SK-N-SH (cell line): ENCODE results near the gene NEK6. TPM values are rescaled to one million over a fixed set of nuclear protein-coding genes. Genes with fewer than 3 reads are reported as not detected.

Source experiments
- CTCF ChIA-PET: fragments of 300-600, 350-600 bp; formaldehyde crosslinking; extraction: SDS; loops from one replicate; lab custom pipeline; 2021; lab: Yijun Ruan, JAX
- POLR2A ChIA-PET: fragments of 350-600 bp; sonication (Branson Sonifier 250); formaldehyde crosslinking; extraction: SDS; loops from one replicate; lab custom pipeline; 2020; ENCODE audit warnings: antibody characterized with exemption, inconsistent platforms; lab: Yijun Ruan, JAX
- DNase-seq: peaks from one replicate; pipeline ENCODE4 v3.0.0; 2012
- H2AFZ ChIP-seq: fragments of 200-600 bp; sonication (generic); 2 replicates; pipeline ENCODE4 v1.8.1; 2016; ENCODE audit warnings: antibody characterized with exemption, mild to moderate bottlenecking, low read depth
- H3F3A ChIP-seq: fragments of 200-600 bp; sonication (generic); replicated peaks from 2 replicates; pipeline ENCODE3; 2016; ENCODE audit warnings: antibody characterized with exemption, mild to moderate bottlenecking; ENCODE audit not compliant: insufficient read depth
- H3K27ac ChIP-seq, 2 experiments: fragments of 200-500 bp in 1 of 2; fragments of 200-600 bp in 1 of 2; sonication (Bioruptor generic) in 1 of 2; sonication (generic), shearing (Covaris generic) in 1 of 2; 2 replicates each; pipeline versions ENCODE4 v1.5.1 to v1.6.1; 2014 to 2016; ENCODE audit warnings: low read depth in 2 of 2, inconsistent platforms in 1 of 2, low read length in 1 of 2, mild to moderate bottlenecking in 1 of 2, mixed read lengths in 1 of 2
- H3K27me3 ChIP-seq: fragments of 200-600 bp; sonication (generic), shearing (Covaris generic); 2 replicates; pipeline ENCODE4 v1.6.1; 2016; ENCODE audit warnings: mixed run types; ENCODE audit not compliant: insufficient read depth
- H3K36me3 ChIP-seq, 2 experiments: fragments of 200-500 bp in 1 of 2; fragments of 200-600 bp in 1 of 2; sonication (Bioruptor generic) in 1 of 2; sonication (generic) in 1 of 2; replicated peaks in 1 of 2; 2 replicates each; pipeline versions ENCODE3 to v1.5.1; 2014 to 2016; ENCODE audit warnings: low read length in 1 of 2, mild to moderate bottlenecking in 1 of 2; ENCODE audit not compliant: insufficient read depth in 2 of 2, control insufficient read depth in 1 of 2
- H3K4me1 ChIP-seq, 2 experiments: fragments of 200-500 bp in 1 of 2; fragments of 200-600 bp in 1 of 2; sonication (Bioruptor generic) in 1 of 2; sonication (generic), shearing (Covaris generic) in 1 of 2; 2 replicates each; pipeline versions ENCODE4 v1.5.1 to v1.6.1; 2014 to 2016; ENCODE audit warnings: low read depth in 1 of 2, low read length in 1 of 2, mixed run types in 1 of 2; ENCODE audit not compliant: insufficient read depth in 2 of 2, control insufficient read depth in 1 of 2
- H3K4me2 ChIP-seq: fragments of 200-600 bp; sonication (generic), shearing (Covaris generic); 2 replicates; pipeline ENCODE4 v1.6.1; 2017; ENCODE audit warnings: mixed run types
- H3K4me3 ChIP-seq, 2 experiments: fragments of 200-500 bp in 1 of 2; fragments of 200-600 bp in 1 of 2; sonication (Bioruptor generic) in 1 of 2; sonication (generic), shearing (Covaris generic) in 1 of 2; 2 replicates each; pipeline versions ENCODE4 v1.5.1 to v1.8.1; 2014 to 2016; ENCODE audit warnings: low read depth in 2 of 2, inconsistent platforms in 1 of 2, low read length in 1 of 2, mild to moderate bottlenecking in 1 of 2, mixed read lengths in 1 of 2, moderate library complexity in 1 of 2
- H3K79me2 ChIP-seq: fragments of 200-600 bp; sonication (generic); 2 replicates; pipeline ENCODE4 v1.8.1; 2017; ENCODE audit warnings: mild to moderate bottlenecking; ENCODE audit not compliant: insufficient read depth
- H3K9ac ChIP-seq: fragments of 200-600 bp; sonication (generic); 2 replicates; pipeline ENCODE4 v1.6.1; 2017; ENCODE audit warnings: mixed run types
- H3K9me2 ChIP-seq: fragments of 200-600 bp; sonication (generic); 2 replicates; pipeline ENCODE4 v1.6.1; 2017; ENCODE audit warnings: mixed run types
- H3K9me3 ChIP-seq: fragments of 200-600 bp; sonication (generic); 2 replicates; pipeline ENCODE4 v1.6.1; 2017; ENCODE audit warnings: mixed run types, mild to moderate bottlenecking, moderate library complexity
- H4K20me1 ChIP-seq: fragments of 200-600 bp; sonication (generic); 2 replicates; pipeline ENCODE4 v1.6.1; 2017; ENCODE audit warnings: mild to moderate bottlenecking, mixed run types; ENCODE audit not compliant: insufficient read depth
- CHD2 ChIP-seq: fragments of 150-350 bp; IDR thresholded peaks from 2 replicates; pipeline ENCODE4 v1.6.1; 2018; ENCODE audit warnings: low read length; ENCODE audit not compliant: partially characterized antibody
- CTCF ChIP-seq: fragments of 200-600 bp; sonication (generic); IDR thresholded peaks from 2 replicates; pipeline ENCODE4 v1.6.1; 2017; ENCODE audit warnings: antibody characterized with exemption, mild to moderate bottlenecking, moderate library complexity
- ELF1 ChIP-seq: IDR thresholded peaks from 2 replicates; pipeline ENCODE4 v1.4.0; 2012
- EP300 ChIP-seq, 2 experiments: IDR thresholded peaks; 2 replicates each; pipeline versions ENCODE4 v1.4.0 to v1.6.1; 2012; ENCODE audit warnings: borderline replicate concordance in 1 of 2, low read depth in 1 of 2, low read length in 1 of 2
- EZH2phosphoT487 ChIP-seq: fragments of 200-600 bp; sonication (generic); IDR thresholded peaks from 2 replicates; pipeline ENCODE4 v1.6.1; 2017; ENCODE audit warnings: low read depth, mixed run types, mild to moderate bottlenecking, antibody characterized with exemption, moderate library complexity, borderline replicate concordance
- FOXJ3 ChIP-seq: sonication (generic); formaldehyde crosslinking; IDR thresholded peaks from 2 replicates; pipeline ENCODE4 v1.5.1; 2020; ENCODE audit warnings: mild to moderate bottlenecking, missing genetic modification reagents
- FOXM1 ChIP-seq: IDR thresholded peaks from 2 replicates; pipeline ENCODE4 v1.4.0; 2012; ENCODE audit warnings: low read depth, mild to moderate bottlenecking
- GABPA ChIP-seq: IDR thresholded peaks from 2 replicates; pipeline ENCODE4 v1.4.0; 2012; ENCODE audit warnings: low read depth, mild to moderate bottlenecking
- GATA2 ChIP-seq: sonication (generic); formaldehyde crosslinking; IDR thresholded peaks from 2 replicates; pipeline ENCODE4 v1.5.0; 2020; ENCODE audit warnings: mild to moderate bottlenecking, missing genetic modification reagents
- MXI1 ChIP-seq: IDR thresholded peaks from 2 replicates; pipeline ENCODE4 v1.6.1; 2012; ENCODE audit warnings: mild to moderate bottlenecking, low read depth, low read length, improper control_type of control experiment
- PBX3 ChIP-seq: IDR thresholded peaks from 2 replicates; pipeline ENCODE4; 2012
- POLR2AphosphoS5 ChIP-seq: IDR thresholded peaks from 2 replicates; pipeline ENCODE4 v1.6.1; 2012; ENCODE audit warnings: low read depth, low read length
- RCOR1 ChIP-seq: fragments of 150-350 bp; IDR thresholded peaks from 2 replicates; pipeline ENCODE4 v1.6.1; 2017; ENCODE audit warnings: antibody characterized with exemption, low read length
- REST ChIP-seq: IDR thresholded peaks from 2 replicates; pipeline ENCODE4 v1.6.1; 2012; ENCODE audit warnings: mild to moderate bottlenecking, low read depth, low read length, moderate library complexity
- SIN3A ChIP-seq: IDR thresholded peaks from 2 replicates; pipeline ENCODE4 v1.6.1; 2012; ENCODE audit warnings: low read depth, mild to moderate bottlenecking, low read length, moderate library complexity, borderline replicate concordance
- TCF12 ChIP-seq: IDR thresholded peaks from 2 replicates; pipeline ENCODE4 v1.4.0; 2012
- USF2 ChIP-seq: fragments of 150-350 bp; IDR thresholded peaks from 2 replicates; pipeline ENCODE4 v1.6.1; 2017; ENCODE audit warnings: antibody characterized with exemption, low read length, low read depth, borderline replicate concordance
- YY1 ChIP-seq: IDR thresholded peaks from 2 replicates; pipeline ENCODE4 v1.4.0; 2012; ENCODE audit warnings: low read depth, mild to moderate bottlenecking
- WGBS: methylation state at CpG from one replicate; pipeline ENCODE4 v1.1.6; 2017; ENCODE audit warnings: low lambda C conversion rate; 5-methylcytosine and 5-hydroxymethylcytosine counted together
- polyA plus RNA-seq, 3 experiments: library from polyadenylated mRNA; depleted of rRNA; stranded (reverse); fragments of >200 nt; gene quantifications; 2 replicates each; pipeline ENCODE4 v1.2.3, GENCODE V29; 2012

The NEK6 gene
- polyA plus RNA-seq, 1 of the 3 experiments (the other 2 are of a cell fraction), result 89.8 TPM

- CTCF ChIA-PET, result interaction anchor here (0.9 to 5.4 kb wide), 6 partner anchors 9 to 258 kb away, joined by 3 to 28 read pairs (median 6); no protein-coding TSS in a partner anchor
- no peak overlapping the region for H3K9ac ChIP-seq
- no peak overlapping the region for H3K4me3 ChIP-seq
- H4K20me1 ChIP-seq, result peaks cover 54% of the 10 kb centered on the region
- POLR2A ChIA-PET, result no interaction called here
- no peak for DNase-seq
- H3K79me2 ChIP-seq, result peaks cover 95% of the 10 kb centered on the region
- H3K9me2 ChIP-seq, result no peaks in the 10 kb centered on the region
- peaks cover 6 to 17% of the 10 kb centered on the region in 2 experiments; a peak in 3 of 4 replicates for H3K4me1 ChIP-seq
- no peak overlapping the region for H3K27ac ChIP-seq
- TF ChIP-seq SIN3A, result no peak
- TF ChIP-seq POLR2AphosphoS5, result no peak
- TF ChIP-seq CHD2, result no peak
- TF ChIP-seq ELF1, result no peak
- no peak for TF ChIP-seq YY1
- no peak for TF ChIP-seq PBX3
- no peak for TF ChIP-seq USF2
- no peak for TF ChIP-seq CTCF
- TF ChIP-seq TCF12, result no peak
- TF ChIP-seq GABPA, result no peak
- no peak overlapping the region for H3K4me2 ChIP-seq
- no peaks in the 10 kb centered on the region for H3K9me3 ChIP-seq
- H3F3A ChIP-seq, result peaks cover 6% of the 10 kb centered on the region
- H2AFZ ChIP-seq, result no peak overlapping the region
- H3K27me3 ChIP-seq, result no peaks in the 10 kb centered on the region
- peaks cover 25 to 31% of the 10 kb centered on the region in 2 experiments for H3K36me3 ChIP-seq
- WGBS, result 97% methylated on average over 5 of the region's 5 CpGs
These were observed 127.1 kb downstream of the NEK6 start for GRCh38 chr9:124384846-124385245.

GRCh38 chr9:124385623-124386022, 127.9 kb downstream of the NEK6 start:
- Histone ChIP-seq H2AFZ (no peak overlapping the region), H3K9me2 (no peaks in the 10 kb centered on the region), H3K4me1 (peaks cover 13 to 18% of the 10 kb centered on the region in 2 experiments), H3K4me2 (no peak overlapping the region), H3K4me3 (no peak overlapping the region), H4K20me1 (peaks cover 60% of the 10 kb centered on the region), H3K36me3 (peaks cover 17 to 29% of the 10 kb centered on the region in 2 experiments), H3K27ac (no peak overlapping the region), H3K9me3 (no peaks in the 10 kb centered on the region), H3K79me2 (peaks cover 95% of the 10 kb centered on the region), H3K9ac (no peak overlapping the region), H3K27me3 (no peaks in the 10 kb centered on the region), H3F3A (peaks cover 6% of the 10 kb centered on the region)
- peak; percentile 35 for DNase-seq
- ChIA-PET CTCF (interaction anchor here (1.0 to 10.0 kb wide), 4 partner anchors 8 to 259 kb away, joined by 3 to 87 read pairs (median 28); no protein-coding TSS in a partner anchor), POLR2A (no interaction called here)
- no peak for TF ChIP-seq REST
- TF ChIP-seq RCOR1, result peak; percentile 71; the same call in 1 of the 2 replicates
- peak in 1 of 2 experiments; percentile 78; a peak in 1 of 4 replicates for TF ChIP-seq EP300 (IDR thresholded peaks at IDR 0.05; ENCODE audit: borderline replicate concordance in 1 of 2, low read depth in 1 of 2, low read length in 1 of 2)
- peak; percentile 77 for TF ChIP-seq FOXJ3 (CRISPR knock-in tag)
- TF ChIP-seq EZH2phosphoT487, result no peak
- peak; percentile 8; the same call in 1 of the 2 replicates for TF ChIP-seq PBX3
- TF ChIP-seq MXI1, result peak; percentile 23; the same call in 1 of the 2 replicates
- TF ChIP-seq CHD2, result peak; percentile 37
- no peak for TF ChIP-seq ELF1
- peak; percentile 38 for TF ChIP-seq TCF12
- no peak for TF ChIP-seq FOXM1
- TF ChIP-seq GATA2 (CRISPR knock-in tag), result peak; percentile 96
- WGBS, result 62% methylated on average over 7 of the region's 7 CpGs
